ENCODE results near the gene FYB2. TPM values are rescaled to one million over a fixed set of nuclear protein-coding genes. Genes with fewer than 3 reads are reported as not detected.

The FYB2 gene
- total RNA-seq, 1 donor from 2014 or later = 0.34 TPM

DNA sequence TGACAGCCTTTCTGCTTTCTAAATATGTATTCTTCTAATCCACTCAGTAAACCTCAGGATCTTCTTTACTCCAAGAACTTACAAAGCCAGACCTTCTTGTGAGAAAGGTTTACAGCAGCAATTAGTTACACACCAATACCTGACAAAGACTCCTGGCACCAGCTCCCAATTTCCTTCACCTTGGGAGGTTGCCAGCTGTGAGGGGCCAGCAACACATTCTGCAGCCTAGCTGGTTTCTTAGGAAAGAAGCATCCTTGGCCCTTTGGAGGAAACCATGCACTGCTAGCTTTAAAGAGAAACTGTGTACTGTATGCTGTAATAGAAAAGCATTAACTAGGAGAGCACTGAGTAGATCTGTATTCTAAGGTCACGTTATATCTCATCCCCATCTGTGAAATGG is 10.8 kb downstream of the FYB2 start:
- no peak overlapping the region for H3K27ac Mint-ChIP-seq
- DNase-seq (ENCODE audit: low spot score in 2 of 2, unreplicated experiment in 2 of 2) = no peak
- H3K4me1 Mint-ChIP-seq = peaks cover 22% of the 10 kb centered on the region
- TF ChIP-seq, protein P1, sequence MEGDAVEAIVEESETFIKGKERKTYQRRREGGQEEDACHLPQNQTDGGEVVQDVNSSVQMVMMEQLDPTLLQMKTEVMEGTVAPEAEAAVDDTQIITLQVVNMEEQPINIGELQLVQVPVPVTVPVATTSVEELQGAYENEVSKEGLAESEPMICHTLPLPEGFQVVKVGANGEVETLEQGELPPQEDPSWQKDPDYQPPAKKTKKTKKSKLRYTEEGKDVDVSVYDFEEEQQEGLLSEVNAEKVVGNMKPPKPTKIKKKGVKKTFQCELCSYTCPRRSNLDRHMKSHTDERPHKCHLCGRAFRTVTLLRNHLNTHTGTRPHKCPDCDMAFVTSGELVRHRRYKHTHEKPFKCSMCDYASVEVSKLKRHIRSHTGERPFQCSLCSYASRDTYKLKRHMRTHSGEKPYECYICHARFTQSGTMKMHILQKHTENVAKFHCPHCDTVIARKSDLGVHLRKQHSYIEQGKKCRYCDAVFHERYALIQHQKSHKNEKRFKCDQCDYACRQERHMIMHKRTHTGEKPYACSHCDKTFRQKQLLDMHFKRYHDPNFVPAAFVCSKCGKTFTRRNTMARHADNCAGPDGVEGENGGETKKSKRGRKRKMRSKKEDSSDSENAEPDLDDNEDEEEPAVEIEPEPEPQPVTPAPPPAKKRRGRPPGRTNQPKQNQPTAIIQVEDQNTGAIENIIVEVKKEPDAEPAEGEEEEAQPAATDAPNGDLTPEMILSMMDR (IDR thresholded peaks at IDR 0.05; ENCODE audit: unreplicated experiment) = no peak
- H3K9me3 Mint-ChIP-seq = peaks cover 10% of the 10 kb centered on the region
- peaks cover 2% of the 10 kb centered on the region for H3K36me3 Mint-ChIP-seq
- no peak overlapping the region for H3K4me3 Mint-ChIP-seq
- no peaks in the 10 kb centered on the region for H3K27me3 Mint-ChIP-seq (ENCODE audit: low read depth)

DNA sequence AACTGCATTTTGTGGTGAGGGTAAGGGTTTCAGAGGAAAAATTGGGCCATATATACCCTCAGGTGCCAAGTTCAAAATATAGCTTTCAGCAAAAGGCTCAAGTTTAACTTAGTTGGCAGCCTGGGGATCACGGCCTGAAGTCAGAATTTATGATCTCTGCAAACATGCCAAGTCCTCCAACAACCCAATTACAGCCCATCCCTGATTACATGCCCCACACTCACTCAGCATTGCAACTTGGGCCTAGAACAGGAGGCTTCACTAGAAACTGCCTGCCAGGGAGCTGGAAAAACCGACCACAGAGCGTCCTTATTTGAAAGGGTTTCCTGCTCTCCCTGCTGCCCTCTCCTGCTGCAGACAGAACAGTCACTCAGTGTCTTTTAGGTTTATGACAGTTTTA is 12.4 kb downstream of the FYB2 start:
- no peak overlapping the region for H3K4me3 Mint-ChIP-seq
- no peaks in the 10 kb centered on the region for H3K27me3 Mint-ChIP-seq (ENCODE audit: low read depth)
- peaks cover 2% of the 10 kb centered on the region for H3K36me3 Mint-ChIP-seq
- H3K9me3 Mint-ChIP-seq = peaks cover 10% of the 10 kb centered on the region
- DNase-seq (ENCODE audit: low spot score in 2 of 2, unreplicated experiment in 2 of 2) = no peak
- TF ChIP-seq, protein P1 (IDR thresholded peaks at IDR 0.05; ENCODE audit: unreplicated experiment) = no peak
- H3K27ac Mint-ChIP-seq = no peak overlapping the region
- peaks cover 22% of the 10 kb centered on the region for H3K4me1 Mint-ChIP-seq

DNA sequence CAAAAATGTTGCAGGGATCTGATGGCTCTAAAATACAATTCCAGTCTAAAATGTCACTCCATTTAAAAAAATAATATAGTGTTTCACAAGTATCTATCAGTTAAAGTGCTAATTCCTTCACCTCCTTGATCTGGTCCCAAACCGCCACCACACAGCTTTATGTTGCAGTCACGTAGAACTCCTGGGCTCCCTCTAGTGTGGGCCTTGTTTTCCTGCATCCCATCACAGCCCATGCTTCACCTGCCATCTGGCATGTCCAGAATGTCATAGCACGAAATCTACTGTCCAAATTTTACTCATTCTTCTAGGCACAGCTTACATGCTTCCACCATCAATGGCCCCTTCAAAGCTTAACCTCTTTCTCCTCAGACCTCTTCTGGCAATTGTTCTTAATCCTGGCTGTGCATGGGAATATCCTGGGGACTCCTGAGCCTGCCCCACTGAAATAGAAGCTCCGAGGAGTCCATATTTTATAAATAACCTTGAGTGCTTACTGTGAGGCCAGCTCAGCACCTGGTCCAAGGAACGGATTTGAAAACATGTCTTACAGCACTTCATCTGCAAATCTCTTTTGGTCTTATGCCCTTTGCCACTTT is 15.5 kb downstream of the FYB2 start:
- Mint-ChIP-seq H3K9me3 (peaks cover 10% of the 10 kb centered on the region), H3K4me3 (no peak overlapping the region), H3K27ac (no peak overlapping the region), H3K36me3 (peaks cover 2% of the 10 kb centered on the region), H3K27me3 (ENCODE audit: low read depth) (no peaks in the 10 kb centered on the region), H3K4me1 (peaks cover 10% of the 10 kb centered on the region)
- TF ChIP-seq, protein P1 (IDR thresholded peaks at IDR 0.05; ENCODE audit: unreplicated experiment) = no peak
- no peak for DNase-seq (ENCODE audit: low spot score in 2 of 2, unreplicated experiment in 2 of 2)

DNA sequence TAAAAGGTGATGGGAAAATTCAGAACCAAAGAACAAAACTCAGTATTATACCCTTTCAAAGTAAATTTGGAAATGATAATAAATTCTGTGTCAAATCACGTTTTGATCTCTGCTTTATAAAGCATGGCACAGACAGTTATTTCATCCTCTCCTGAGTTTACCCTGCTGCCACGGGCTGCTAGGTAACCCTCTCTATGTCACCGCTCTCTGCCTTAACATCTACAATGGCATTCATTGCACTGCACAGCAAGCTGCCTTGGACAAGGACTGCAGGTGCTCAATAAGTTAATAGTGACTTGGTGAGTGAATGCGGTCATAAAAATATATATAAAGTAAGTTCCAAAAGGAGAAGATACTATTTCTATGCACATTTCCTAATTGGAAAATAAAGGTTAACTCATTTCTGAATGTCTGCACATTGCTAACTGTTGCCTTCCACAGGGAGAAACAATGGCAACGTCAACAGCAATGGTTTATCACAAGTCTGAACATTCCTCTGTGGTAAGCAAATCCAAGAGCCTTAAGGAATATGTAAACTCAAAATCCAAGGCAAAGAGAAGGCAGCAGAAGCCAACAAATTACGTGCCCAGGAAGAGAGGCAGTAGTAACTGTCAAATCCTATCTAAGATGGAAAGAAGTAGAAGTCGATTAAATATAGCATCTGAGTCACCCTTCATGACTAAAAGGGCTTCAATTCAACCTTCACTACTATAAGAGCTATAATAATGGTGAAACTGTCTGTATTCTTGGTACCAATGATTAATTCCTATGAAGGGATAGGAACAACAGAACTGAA is 19.4 kb downstream of the FYB2 start:
- Mint-ChIP-seq H3K4me1 (peaks cover 27% of the 10 kb centered on the region), H3K9me3 (peaks cover under 1% of the 10 kb centered on the region), H3K36me3 (no peaks in the 10 kb centered on the region), H3K4me3 (no peak overlapping the region), H3K27me3 (ENCODE audit: low read depth) (no peaks in the 10 kb centered on the region), H3K27ac (no peak overlapping the region)
- DNase-seq (ENCODE audit: low spot score in 2 of 2, unreplicated experiment in 2 of 2) = no peak
- TF ChIP-seq, protein P1 (IDR thresholded peaks at IDR 0.05; ENCODE audit: unreplicated experiment) = no peak

DNA sequence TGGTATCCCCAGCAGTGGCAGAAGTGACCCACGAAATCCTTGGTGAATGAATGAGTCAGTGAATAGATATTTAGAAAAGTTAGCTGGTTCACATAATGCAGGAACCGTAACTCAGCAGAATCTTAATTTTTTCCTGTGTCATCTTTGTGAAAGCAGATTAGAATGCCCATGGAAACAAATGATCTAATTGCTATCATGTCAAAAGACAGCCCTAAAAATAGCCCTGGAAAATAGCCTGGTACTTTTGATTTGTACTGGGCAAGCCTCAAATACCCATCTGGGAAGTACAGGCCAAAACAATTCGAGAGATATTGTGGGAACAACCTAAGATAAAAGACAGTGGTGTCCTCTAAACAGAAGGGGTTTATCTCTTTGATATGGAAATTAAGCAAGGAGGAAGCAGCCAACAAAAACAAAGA is 21.1 kb downstream of the FYB2 start:
- Mint-ChIP-seq H3K27ac (no peak overlapping the region), H3K36me3 (no peaks in the 10 kb centered on the region), H3K9me3 (no peaks in the 10 kb centered on the region), H3K4me1 (peaks cover 24% of the 10 kb centered on the region), H3K4me3 (no peak overlapping the region), H3K27me3 (ENCODE audit: low read depth) (no peaks in the 10 kb centered on the region)
- DNase-seq (ENCODE audit: low spot score in 2 of 2, unreplicated experiment in 2 of 2) = no peak
- TF ChIP-seq, protein P1 (IDR thresholded peaks at IDR 0.05; ENCODE audit: unreplicated experiment) = no peak

Measured in mesothelial cell of epicardium (in vitro differentiated cells).